GM18870 (cell line): ENCODE measurements around the gene NLRP9.
"Not testable (repeated sequence)": the region's sequence is repeated elsewhere in the genome, so short reads cannot be mapped to it uniquely, and the experiment has no call there.

Source experiments
- ATAC-seq: cut with Tn5 transposase; IDR thresholded peaks from one replicate; pipeline ENCODE4 v1.9.1; 2021; ENCODE audit warnings: moderate library complexity; ENCODE audit not compliant: unreplicated experiment

The NLRP9 gene

GRCh38 chr19:55738302-55738701, at the start of gene NLRP9:
TSS of gene NLRP9 (minus strand) at chr19:55738402. CDS start at chr19:55738374, 28 bp downstream.
- no peak for ATAC-seq

- ATAC-seq: no peak
These were observed 42.9 kb upstream of the NLRP9 start for GRCh38 chr19:55781112-55781511.

- no peak for ATAC-seq
These were observed 40.1 kb upstream of the NLRP9 start for GRCh38 chr19:55778331-55778730.

- no peak for ATAC-seq
These were observed 39.3 kb upstream of the NLRP9 start for GRCh38 chr19:55777528-55777927.

- not testable (repeated sequence) for ATAC-seq
These were observed 31.4 kb upstream of the NLRP9 start for GRCh38 chr19:55769632-55770031.

- not testable (repeated sequence) for ATAC-seq
These were observed 30.6 kb upstream of the NLRP9 start, which contains the start of gene RFPL4AL1 for GRCh38 chr19:55768818-55769217. TSS of gene RFPL4AL1 (plus strand) at chr19:55769118. CDS start at chr19:55771805, 2,687 bp downstream.

GRCh38 chr19:55766466-55766865, 28.3 kb upstream of the NLRP9 start:
- no peak for ATAC-seq

GRCh38 chr19:55758797-55759196, 20.6 kb upstream of the NLRP9 start, which contains the start of gene RFPL4A:
TSS of gene RFPL4A (plus strand) at chr19:55759097. CDS start at chr19:55761801, 2,704 bp downstream.
- ATAC-seq: not testable (repeated sequence)

- ATAC-seq: not testable (repeated sequence)
These were observed 18.6 kb upstream of the NLRP9 start for GRCh38 chr19:55756808-55757207.

GRCh38 chr19:55753401-55753800, 15.2 kb upstream of the NLRP9 start:
- no peak for ATAC-seq

GRCh38 chr19:55750715-55751114, 12.5 kb upstream of the NLRP9 start:
- no peak for ATAC-seq

GRCh38 chr19:55730378-55730777, 7.8 kb downstream of the NLRP9 start:
- not testable (repeated sequence) for ATAC-seq

GRCh38 chr19:55723491-55723890, 14.7 kb downstream of the NLRP9 start:
- ATAC-seq: no peak

- no peak for ATAC-seq
These were observed 17.4 kb downstream of the NLRP9 start for GRCh38 chr19:55720801-55721200.

GRCh38 chr19:55720214-55720746, 17.9 kb downstream of the NLRP9 start:
- no peak for ATAC-seq

- not testable (repeated sequence) for ATAC-seq
These were observed 20.1 kb downstream of the NLRP9 start for GRCh38 chr19:55717879-55718711.

GRCh38 chr19:55717251-55717650, 21.0 kb downstream of the NLRP9 start:
- no peak for ATAC-seq

- ATAC-seq: no peak
These were observed 21.7 kb downstream of the NLRP9 start for GRCh38 chr19:55716531-55716930.

GRCh38 chr19:55712804-55713631, 25.2 kb downstream of the NLRP9 start:
- no peak for ATAC-seq

- no peak for ATAC-seq
These were observed 26.5 kb downstream of the NLRP9 start for GRCh38 chr19:55711719-55712118.

GRCh38 chr19:55705972-55706371, 32.2 kb downstream of the NLRP9 start:
- ATAC-seq: no peak
